Stimulated activated naive B cell treated with anti-CD40 and anti-IgM and Interleukin-4, amounts not matched to agents 10 μg/mL and 1 μg/mL and 100 μg/mL, for 72 hours (primary cell): Measurements from ENCODE around the gene MYADM.

Source experiments
- ATAC-seq, 2 donors: fragments of 150-1000 bp; cut with Tn5 transposase; replicated peaks; 2 replicates each; pipeline ENCODE4 v1.10.0; 2021; ENCODE audit warnings: moderate library complexity in 1 of 2
- DNase-seq: peaks from one replicate; pipeline ENCODE4 v3.0.0; 2021
- H3K27ac Mint-ChIP-seq: one replicate; pipeline ENCODE4 v1.8.0; 2022; ENCODE audit warnings: mild to moderate bottlenecking, mixed read lengths
- H3K27me3 Mint-ChIP-seq, 2 donors: one replicate each; pipeline ENCODE4 v1.8.0; 2022; ENCODE audit warnings: mixed read lengths in 2 of 2
- H3K36me3 Mint-ChIP-seq, 2 donors: one replicate each; pipeline ENCODE4 v1.8.0; 2022; ENCODE audit warnings: mixed read lengths in 2 of 2, mild to moderate bottlenecking in 1 of 2
- H3K4me1 Mint-ChIP-seq, 2 donors: one replicate each; pipeline ENCODE4 v1.8.0; 2022; ENCODE audit warnings: mixed read lengths in 2 of 2, mild to moderate bottlenecking in 1 of 2
- H3K4me3 Mint-ChIP-seq, 2 donors: one replicate each; pipeline ENCODE4 v1.8.0; 2022; ENCODE audit warnings: mild to moderate bottlenecking in 2 of 2, mixed read lengths in 2 of 2, moderate library complexity in 1 of 2
- H3K9me3 Mint-ChIP-seq, 2 donors: one replicate each; pipeline ENCODE4 v1.8.0; 2022; ENCODE audit warnings: mixed read lengths in 2 of 2, mild to moderate bottlenecking in 1 of 2

Gene MYADM

DNA sequence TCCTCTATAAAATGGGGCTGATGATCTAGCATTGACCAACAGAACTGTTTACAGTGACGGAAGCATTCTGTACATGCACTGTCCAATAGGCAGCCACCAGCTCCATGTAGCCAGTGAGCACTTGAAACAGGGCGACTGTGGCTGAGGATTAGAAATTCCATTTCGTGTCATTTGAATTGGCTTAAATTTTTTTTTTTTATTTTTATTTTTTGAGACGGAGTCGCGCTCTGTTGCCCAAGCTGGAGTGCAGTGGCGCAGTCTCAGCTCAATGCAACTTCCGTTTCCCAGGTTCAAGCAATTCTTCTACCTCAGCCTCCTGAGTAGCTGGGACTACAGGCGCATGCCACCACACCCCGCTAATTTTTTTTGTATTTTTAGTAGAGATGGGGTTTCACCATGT lies 17.4 kb downstream of the MYADM start:
- H3K4me1 Mint-ChIP-seq = peaks cover 10 to 20% of the 10 kb centered on the region in 2 donors
- H3K27me3 Mint-ChIP-seq = peaks cover 25 to 43% of the 10 kb centered on the region in 2 donors
- no peak for DNase-seq
- H3K9me3 Mint-ChIP-seq = no peaks in the 10 kb centered on the region
- no peak overlapping the region for H3K4me3 Mint-ChIP-seq
- no peak overlapping the region for H3K27ac Mint-ChIP-seq
- H3K36me3 Mint-ChIP-seq = peaks cover 0 to 1% of the 10 kb centered on the region in 2 donors
- no peak for ATAC-seq

DNA sequence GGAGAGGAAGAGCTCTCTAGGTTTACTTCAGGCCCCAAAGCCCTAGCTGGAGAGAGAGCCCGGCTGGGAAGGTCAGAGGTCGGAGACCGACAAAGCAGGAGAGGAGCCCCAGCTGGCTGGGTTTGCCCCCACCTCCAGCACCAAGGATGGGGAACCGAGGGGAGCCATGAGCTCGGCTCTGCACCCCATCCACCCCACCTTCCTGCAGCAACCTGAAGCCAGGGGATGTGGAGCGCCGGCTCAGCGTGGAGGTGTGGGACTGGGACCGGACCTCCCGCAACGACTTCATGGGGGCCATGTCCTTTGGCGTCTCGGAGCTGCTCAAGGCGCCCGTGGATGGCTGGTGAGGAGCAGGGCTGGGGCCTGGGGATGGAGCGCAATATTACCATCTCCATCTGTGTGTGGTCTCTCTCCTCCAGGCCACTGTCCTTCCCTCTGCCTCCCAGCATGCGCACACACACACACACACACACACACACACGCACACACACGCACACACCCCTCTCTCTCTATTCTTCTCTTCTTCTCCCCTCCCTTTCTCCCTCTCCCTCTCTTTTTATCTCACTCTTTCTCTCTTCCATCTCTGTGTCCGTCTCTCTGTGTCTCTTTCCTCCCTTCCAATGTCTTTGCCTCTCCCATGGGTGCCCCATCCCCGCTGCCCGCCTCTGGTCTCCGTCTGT lies 24.8 kb downstream of the MYADM start:
- Mint-ChIP-seq H3K27me3 (peaks cover 53 to 62% of the 10 kb centered on the region in 2 donors), H3K9me3 (no peaks in the 10 kb centered on the region), H3K27ac (no peak overlapping the region), H3K4me1 (peaks cover 0 to 1% of the 10 kb centered on the region in 2 donors), H3K36me3 (no peaks in the 10 kb centered on the region), H3K4me3 (no peak overlapping the region)
- DNase-seq (no peak), ATAC-seq (no peak)

DNA sequence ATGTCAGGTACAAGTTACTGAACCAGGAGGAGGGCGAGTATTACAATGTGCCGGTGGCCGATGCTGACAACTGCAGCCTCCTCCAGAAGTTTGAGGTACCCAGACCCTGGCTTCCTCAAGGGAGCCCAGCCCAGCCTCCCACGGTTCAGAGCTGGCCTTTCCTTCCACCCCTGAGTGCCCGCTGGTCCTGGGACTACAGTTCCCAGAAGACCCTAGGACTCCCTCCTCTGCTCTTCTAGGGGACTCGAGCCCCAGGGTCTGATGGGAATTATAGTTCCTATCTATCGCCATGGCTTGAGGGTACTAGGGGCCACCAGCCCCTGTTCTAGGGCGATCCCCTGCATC lies 25.3 kb downstream of the MYADM start:
- Mint-ChIP-seq H3K27ac (no peak overlapping the region), H3K36me3 (peaks cover 0 to 1% of the 10 kb centered on the region in 2 donors), H3K9me3 (no peaks in the 10 kb centered on the region), H3K27me3 (peaks cover 58 to 67% of the 10 kb centered on the region in 2 donors), H3K4me3 (no peak overlapping the region), H3K4me1 (peaks cover 1 to 4% of the 10 kb centered on the region in 2 donors)
- peak in 1 of 2 donors; percentile 41 for ATAC-seq
- no peak for DNase-seq

DNA sequence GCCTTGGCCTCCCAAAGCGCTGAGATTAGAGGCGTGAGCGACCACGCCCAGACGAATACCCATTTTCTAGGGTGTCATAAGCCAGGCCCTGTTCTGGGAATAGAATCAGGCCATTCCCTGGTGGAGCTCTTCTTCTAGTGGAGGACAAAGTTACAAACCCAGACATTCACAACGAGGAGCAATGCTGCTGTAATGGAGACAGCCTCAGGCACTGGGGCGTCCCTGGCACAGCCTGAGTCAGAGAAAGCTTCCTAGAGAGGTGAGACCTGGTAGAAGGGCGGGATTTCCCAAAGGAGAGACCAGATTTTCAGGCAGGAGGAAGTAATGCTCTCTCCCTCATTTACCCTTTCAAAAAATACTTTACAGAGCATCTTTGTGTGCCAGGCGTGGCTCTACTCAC lies 27.0 kb downstream of the MYADM start:
- H3K27me3 Mint-ChIP-seq = peaks cover 75 to 84% of the 10 kb centered on the region in 2 donors
- peaks cover 0 to 10% of the 10 kb centered on the region in 2 donors for H3K36me3 Mint-ChIP-seq
- no peak for ATAC-seq
- H3K4me3 Mint-ChIP-seq = no peak overlapping the region
- H3K4me1 Mint-ChIP-seq = peaks cover 12 to 14% of the 10 kb centered on the region in 2 donors
- DNase-seq = no peak
- H3K27ac Mint-ChIP-seq = no peak overlapping the region
- peaks cover 0 to 7% of the 10 kb centered on the region in 2 donors for H3K9me3 Mint-ChIP-seq

DNA sequence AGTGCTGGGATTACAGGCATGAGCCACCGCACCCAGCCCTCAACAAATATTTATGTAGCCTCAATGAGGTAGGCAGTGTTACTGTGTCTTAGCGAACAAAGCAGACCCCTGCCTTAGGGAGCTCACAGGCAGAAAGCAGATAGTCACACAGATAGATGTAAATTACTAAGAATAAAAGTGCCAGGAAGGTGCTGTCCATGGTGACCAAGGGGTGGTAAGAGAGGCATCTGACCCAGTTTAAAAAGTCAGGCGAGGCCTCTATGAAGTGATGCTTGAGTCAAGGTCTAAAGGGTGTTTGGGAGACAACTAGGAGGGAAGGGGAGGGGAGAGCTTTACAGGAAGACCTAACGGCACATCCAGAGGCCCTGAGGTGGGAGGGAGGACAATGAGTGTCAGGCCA lies 29.0 kb downstream of the MYADM start:
- ATAC-seq = no peak
- Mint-ChIP-seq H3K36me3 (peaks cover 0 to 10% of the 10 kb centered on the region in 2 donors), H3K4me3 (no peak overlapping the region), H3K27ac (no peak overlapping the region), H3K9me3 (peaks cover 0 to 7% of the 10 kb centered on the region in 2 donors), H3K27me3 (peaks cover 73 to 81% of the 10 kb centered on the region in 2 donors), H3K4me1 (peaks cover 11 to 14% of the 10 kb centered on the region in 2 donors)
- DNase-seq = no peak

DNA sequence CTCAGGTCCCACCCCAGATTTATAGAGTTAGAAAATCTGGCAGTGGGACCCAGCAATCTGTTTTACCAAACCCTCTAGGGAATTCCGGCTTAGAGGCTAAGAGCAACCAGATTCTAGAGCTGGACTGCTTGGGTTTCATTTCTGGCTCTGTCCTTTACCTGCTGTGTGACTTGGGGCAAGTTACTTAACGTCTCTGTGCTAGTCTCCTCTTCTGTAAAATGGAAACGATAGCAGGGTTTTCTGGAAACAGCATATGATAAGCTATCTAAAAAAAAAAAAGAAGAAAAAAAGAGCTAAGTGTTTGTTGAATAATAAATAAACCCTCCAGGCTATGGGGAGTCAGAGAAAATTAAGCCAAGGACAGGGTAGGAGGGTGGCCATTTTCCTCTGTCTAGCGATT lies 29.8 kb downstream of the MYADM start:
- no peak for DNase-seq
- no peak overlapping the region for H3K27ac Mint-ChIP-seq
- peaks cover 68 to 79% of the 10 kb centered on the region in 2 donors for H3K27me3 Mint-ChIP-seq
- ATAC-seq = no peak
- peaks cover 0 to 10% of the 10 kb centered on the region in 2 donors for H3K36me3 Mint-ChIP-seq
- H3K9me3 Mint-ChIP-seq = peaks cover 0 to 7% of the 10 kb centered on the region in 2 donors
- H3K4me1 Mint-ChIP-seq = peaks cover 11 to 14% of the 10 kb centered on the region in 2 donors
- no peak overlapping the region for H3K4me3 Mint-ChIP-seq

DNA sequence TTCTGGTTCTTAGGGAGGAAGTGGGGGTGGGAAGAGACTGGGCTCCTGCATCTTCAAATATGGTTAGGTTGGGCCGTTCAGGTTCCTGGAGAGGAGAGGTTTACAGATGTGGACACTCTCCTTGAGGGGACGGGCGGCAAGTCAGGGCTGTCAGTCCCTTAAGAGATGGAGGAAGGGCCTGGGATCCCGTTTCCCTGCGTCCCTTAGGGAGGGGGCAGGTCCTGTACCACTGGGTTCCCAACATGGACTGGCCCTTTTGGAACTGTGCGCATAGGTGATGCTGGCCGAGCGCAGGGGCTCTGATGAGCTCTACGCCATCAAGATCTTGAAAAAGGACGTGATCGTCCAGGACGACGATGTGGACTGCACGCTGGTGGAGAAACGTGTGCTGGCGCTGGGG lies 30.5 kb downstream of the MYADM start:
- DNase-seq = no peak
- Mint-ChIP-seq H3K4me1 (peaks cover 11 to 14% of the 10 kb centered on the region in 2 donors), H3K9me3 (peaks cover 0 to 7% of the 10 kb centered on the region in 2 donors), H3K27me3 (peaks cover 62 to 79% of the 10 kb centered on the region in 2 donors), H3K36me3 (peaks cover 0 to 10% of the 10 kb centered on the region in 2 donors), H3K4me3 (no peak overlapping the region), H3K27ac (no peak overlapping the region)
- ATAC-seq = no peak

DNA sequence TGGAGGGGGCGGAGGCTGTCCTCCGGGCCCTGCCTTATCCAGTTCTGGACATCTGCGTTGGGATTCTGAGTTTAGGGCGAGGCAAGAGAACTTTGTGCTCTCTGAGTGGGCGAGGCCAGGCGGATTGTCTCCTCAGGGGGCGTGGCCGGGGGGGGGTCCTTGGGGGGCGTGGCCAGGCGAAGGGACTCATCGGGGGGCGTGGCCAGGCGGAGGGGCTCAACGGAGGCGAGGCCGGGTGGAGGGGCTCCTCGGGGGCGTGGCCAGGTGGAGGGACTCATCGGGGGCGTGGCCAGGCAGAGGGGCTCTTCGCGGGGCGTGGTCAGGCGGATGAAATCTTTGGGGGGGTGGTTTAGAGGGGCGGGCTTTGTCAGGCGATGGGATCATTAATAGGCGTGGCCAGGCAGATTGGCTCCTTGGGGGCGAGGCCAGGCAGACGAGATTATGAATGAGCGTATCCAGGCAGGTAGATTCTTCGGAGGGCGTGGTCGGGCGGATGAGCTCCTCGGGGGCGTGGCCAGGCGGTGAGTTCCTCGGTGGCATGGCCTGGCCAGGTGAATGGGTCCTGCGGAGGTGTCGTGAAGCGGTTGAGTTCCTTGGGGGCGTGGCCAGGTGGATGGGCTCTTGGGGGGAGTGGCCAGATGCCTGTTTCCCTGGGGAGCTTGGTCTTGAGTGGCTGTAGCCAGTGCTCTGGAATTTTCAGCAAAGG lies 31.1 kb downstream of the MYADM start:
- Mint-ChIP-seq H3K27me3 (peaks cover 58 to 76% of the 10 kb centered on the region in 2 donors), H3K27ac (no peak overlapping the region), H3K4me3 (no peak overlapping the region), H3K36me3 (peaks cover 0 to 10% of the 10 kb centered on the region in 2 donors), H3K4me1 (peaks cover 11 to 14% of the 10 kb centered on the region in 2 donors), H3K9me3 (peaks cover 0 to 7% of the 10 kb centered on the region in 2 donors)
- DNase-seq (no peak), ATAC-seq (no peak)

DNA sequence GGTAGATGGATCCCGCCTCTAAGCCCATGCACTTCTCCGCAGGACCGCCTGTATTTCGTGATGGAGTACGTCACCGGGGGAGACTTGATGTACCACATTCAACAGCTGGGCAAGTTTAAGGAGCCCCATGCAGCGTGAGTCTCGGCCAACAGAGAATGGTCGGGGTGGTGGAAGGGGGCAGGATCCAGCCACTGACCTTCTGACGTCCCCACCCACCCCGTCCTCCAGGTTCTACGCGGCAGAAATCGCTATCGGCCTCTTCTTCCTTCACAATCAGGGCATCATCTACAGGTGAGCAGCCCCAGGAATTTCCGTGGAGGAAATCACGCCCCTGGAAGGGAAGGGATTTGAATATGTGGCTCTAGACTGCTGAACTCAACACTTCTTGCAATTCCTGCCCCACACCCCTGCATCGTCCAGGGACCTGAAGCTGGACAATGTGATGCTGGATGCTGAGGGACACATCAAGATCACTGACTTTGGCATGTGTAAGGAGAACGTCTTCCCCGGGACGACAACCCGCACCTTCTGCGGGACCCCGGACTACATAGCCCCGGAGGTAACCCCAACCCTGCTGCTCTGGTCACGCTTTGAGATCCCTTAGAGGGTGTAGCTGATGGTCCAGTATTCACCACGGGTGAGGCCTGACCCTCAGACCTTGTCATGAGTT lies 32.6 kb downstream of the MYADM start:
- H3K4me1 Mint-ChIP-seq = peaks cover 11 to 14% of the 10 kb centered on the region in 2 donors
- H3K27ac Mint-ChIP-seq = no peak overlapping the region
- no peak overlapping the region for H3K4me3 Mint-ChIP-seq
- H3K27me3 Mint-ChIP-seq = peaks cover 60 to 76% of the 10 kb centered on the region in 2 donors
- ATAC-seq (no peak), DNase-seq (no peak)
- H3K9me3 Mint-ChIP-seq = peaks cover 0 to 7% of the 10 kb centered on the region in 2 donors
- H3K36me3 Mint-ChIP-seq = peaks cover 0 to 10% of the 10 kb centered on the region in 2 donors

DNA sequence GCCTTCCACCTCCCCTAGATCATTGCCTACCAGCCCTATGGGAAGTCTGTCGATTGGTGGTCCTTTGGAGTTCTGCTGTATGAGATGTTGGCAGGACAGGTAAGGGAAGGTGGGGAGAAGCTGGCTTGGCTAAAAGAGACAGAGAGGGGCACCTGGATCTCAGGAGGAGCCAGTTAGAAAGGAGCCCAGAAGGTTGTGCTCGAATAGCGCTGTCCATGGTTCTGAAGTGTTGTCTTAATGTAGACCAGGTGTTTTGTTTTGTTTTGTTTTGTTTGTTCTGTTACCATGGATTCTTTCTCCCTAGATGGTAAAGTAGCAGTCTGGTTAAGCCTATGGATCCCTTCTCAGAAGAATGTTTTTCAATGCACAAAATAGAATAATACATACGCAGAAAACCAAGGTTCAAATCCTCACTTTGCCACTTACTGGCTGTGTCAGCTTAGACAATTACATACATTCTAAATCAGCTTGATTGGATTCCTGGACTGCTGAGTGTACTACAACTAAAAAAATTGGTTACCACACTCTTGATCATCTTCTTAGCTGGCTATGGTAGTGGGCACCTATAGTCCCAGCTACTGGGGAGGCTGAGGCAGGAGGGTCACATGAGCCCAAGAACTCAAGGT lies 35.5 kb downstream of the MYADM start:
- ATAC-seq (no peak), DNase-seq (no peak)
- Mint-ChIP-seq H3K4me1 (peaks cover 22 to 29% of the 10 kb centered on the region in 2 donors), H3K27me3 (peaks cover 66 to 81% of the 10 kb centered on the region in 2 donors), H3K9me3 (peaks cover 0 to 7% of the 10 kb centered on the region in 2 donors), H3K27ac (no peak overlapping the region), H3K36me3 (peaks cover 2 to 6% of the 10 kb centered on the region in 2 donors), H3K4me3 (no peak overlapping the region)

DNA sequence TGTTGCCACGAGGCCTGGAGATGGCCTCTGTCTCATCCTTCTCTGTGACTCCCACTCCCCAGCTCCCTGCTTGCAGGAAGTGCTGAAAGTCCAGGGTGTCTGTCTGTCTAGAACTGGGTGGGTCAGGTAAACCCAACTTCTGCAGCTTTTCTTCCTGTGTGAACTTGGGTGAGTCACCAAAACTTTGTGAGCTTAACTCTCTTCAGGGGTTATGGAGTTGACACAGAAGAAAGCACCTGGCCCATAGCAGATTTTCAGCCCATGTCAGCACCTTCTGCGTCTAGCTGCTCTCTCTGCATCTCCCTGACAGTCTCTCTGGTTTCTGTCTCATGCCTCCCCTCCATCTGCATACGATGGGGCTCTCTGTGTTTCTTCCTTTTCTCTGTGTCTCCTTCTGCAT lies 37.2 kb downstream of the MYADM start:
- no peak overlapping the region for H3K4me3 Mint-ChIP-seq
- DNase-seq = no peak
- no peaks in the 10 kb centered on the region for H3K9me3 Mint-ChIP-seq

DNA sequence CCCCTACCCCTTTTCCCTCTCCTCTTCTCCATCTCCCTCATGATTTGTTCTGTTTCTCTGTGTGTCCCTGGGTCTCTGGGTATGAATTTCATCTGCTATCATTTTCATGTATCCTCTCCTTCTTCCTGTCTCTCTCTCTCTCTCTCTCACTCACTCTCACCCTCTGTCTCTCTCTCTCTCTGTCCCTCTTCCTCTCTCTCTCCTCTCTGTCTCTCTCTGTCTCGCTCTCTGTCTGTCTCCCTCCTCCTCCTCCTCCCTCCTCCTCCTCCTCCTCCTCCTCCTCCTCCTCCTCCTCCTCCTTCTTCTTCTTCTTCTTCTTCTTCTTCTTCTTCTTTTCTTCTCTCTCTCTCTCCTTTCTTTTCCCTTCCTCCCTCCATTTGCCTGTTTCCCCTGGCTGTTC lies 38.1 kb downstream of the MYADM start:
- H3K4me1 Mint-ChIP-seq = peaks cover 24 to 39% of the 10 kb centered on the region in 2 donors
- no peak overlapping the region for H3K27ac Mint-ChIP-seq
- DNase-seq = no peak
- no peak for ATAC-seq
- peaks cover 2 to 5% of the 10 kb centered on the region in 2 donors for H3K36me3 Mint-ChIP-seq
- H3K9me3 Mint-ChIP-seq = no peaks in the 10 kb centered on the region
- peaks cover 67 to 86% of the 10 kb centered on the region in 2 donors for H3K27me3 Mint-ChIP-seq
- H3K4me3 Mint-ChIP-seq = no peak overlapping the region

More for the DNA sequence above, 37.2 kb downstream of the MYADM start:
- Mint-ChIP-seq H3K27ac (no peak overlapping the region), H3K4me1 (peaks cover 20 to 33% of the 10 kb centered on the region in 2 donors), H3K27me3 (peaks cover 64 to 81% of the 10 kb centered on the region in 2 donors), H3K36me3 (peaks cover 2 to 5% of the 10 kb centered on the region in 2 donors)
- no peak for ATAC-seq

DNA sequence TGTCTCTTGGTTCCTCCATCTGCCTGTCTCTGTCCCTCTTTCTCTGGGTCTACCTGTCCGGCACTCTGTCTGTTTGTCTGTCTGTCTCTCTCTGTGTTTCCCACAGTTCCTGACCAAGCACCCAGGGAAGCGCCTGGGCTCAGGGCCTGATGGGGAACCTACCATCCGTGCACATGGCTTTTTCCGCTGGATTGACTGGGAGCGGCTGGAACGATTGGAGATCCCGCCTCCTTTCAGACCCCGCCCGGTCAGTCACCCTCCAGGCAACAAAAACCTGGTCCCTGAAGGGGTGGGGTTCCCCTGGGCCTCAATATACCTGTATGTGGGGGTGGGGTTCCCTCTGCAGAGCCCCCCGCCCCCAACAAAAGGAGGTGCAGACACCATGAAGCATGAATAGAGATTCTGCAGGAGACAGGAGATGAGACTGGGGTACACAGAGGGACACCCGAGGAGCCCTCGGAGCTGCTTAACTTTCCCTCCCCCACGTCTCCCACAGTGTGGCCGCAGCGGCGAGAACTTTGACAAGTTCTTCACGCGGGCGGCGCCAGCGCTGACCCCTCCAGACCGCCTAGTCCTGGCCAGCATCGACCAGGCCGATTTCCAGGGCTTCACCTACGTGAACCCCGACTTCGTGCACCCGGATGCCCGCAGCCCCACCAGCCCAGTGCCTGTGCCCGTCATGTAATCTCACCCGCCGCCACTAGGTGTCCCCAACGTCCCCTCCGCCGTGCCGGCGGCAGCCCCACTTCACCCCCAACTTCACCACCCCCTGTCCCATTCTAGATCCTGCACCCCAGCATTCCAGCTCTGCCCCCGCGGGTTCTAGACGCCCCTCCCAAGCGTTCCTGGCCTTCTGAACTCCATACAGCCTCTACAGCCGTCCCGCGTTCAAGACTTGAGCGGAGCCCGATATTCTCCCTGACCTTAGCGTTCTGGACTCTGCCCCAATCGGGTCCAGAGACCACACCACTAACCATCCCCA lies 38.8 kb downstream of the MYADM start:
- ATAC-seq (peak; percentile 52 to 70), DNase-seq (no peak)
- peaks cover 68 to 89% of the 10 kb centered on the region in 2 donors for H3K27me3 Mint-ChIP-seq
- no peak overlapping the region for H3K4me3 Mint-ChIP-seq
- H3K36me3 Mint-ChIP-seq = peaks cover 2 to 5% of the 10 kb centered on the region in 2 donors
- peaks cover 24 to 39% of the 10 kb centered on the region in 2 donors for H3K4me1 Mint-ChIP-seq
- H3K9me3 Mint-ChIP-seq = no peaks in the 10 kb centered on the region
- peak overlapping the region; percentile 72 for H3K27ac Mint-ChIP-seq
